Hematopoietic multipotent progenitor cell (in vitro differentiated cells): Measurements from ENCODE around the gene WDR62. TPM values are rescaled to one million over a fixed set of nuclear protein-coding genes. Genes with fewer than 3 reads are reported as not detected.

Source experiments
- DNase-seq, 3 donors: peaks; one replicate each; pipeline ENCODE4 v3.0.0-alpha.2; 2011 to 2015; ENCODE audit warnings: low read depth in 2 of 3, low spot score in 2 of 3
- total RNA-seq: library from RNA; depleted of rRNA; stranded (reverse); fragments of >200 nt; gene quantifications from one replicate; pipeline ENCODE4 v1.2.3, GENCODE V29; 2012

Gene WDR62
- total RNA-seq, 1 donor = 5.9 TPM

- no peak for DNase-seq
Measured at GRCh38 chr19:36073121-36073876, 18.6 kb downstream of the WDR62 start.

- DNase-seq = no peak
Measured at GRCh38 chr19:36079389-36079945, 24.8 kb downstream of the WDR62 start.

GRCh38 chr19:36081385-36081784 is 26.7 kb downstream of the WDR62 start:
- no peak for DNase-seq

GRCh38 chr19:36081894-36082293 is 27.2 kb downstream of the WDR62 start:
- no peak for DNase-seq

- DNase-seq = no peak
Measured at GRCh38 chr19:36082916-36083315, 28.2 kb downstream of the WDR62 start.

GRCh38 chr19:36084231-36085009 is 29.7 kb downstream of the WDR62 start:
- no peak for DNase-seq

- DNase-seq = no peak
Measured at GRCh38 chr19:36086326-36086725, 31.6 kb downstream of the WDR62 start.

- DNase-seq = no peak
Measured at GRCh38 chr19:36089847-36090246, 35.1 kb downstream of the WDR62 start.

GRCh38 chr19:36090910-36091695 is 36.4 kb downstream of the WDR62 start:
- DNase-seq = no peak

- DNase-seq = no peak
Measured at GRCh38 chr19:36092566-36092965, 37.9 kb downstream of the WDR62 start.

GRCh38 chr19:36093146-36093662 is 38.5 kb downstream of the WDR62 start:
- DNase-seq = no peak

- no peak for DNase-seq
Measured at GRCh38 chr19:36093687-36094086, 39.0 kb downstream of the WDR62 start.

GRCh38 chr19:36097036-36097435 is 42.3 kb downstream of the WDR62 start:
- DNase-seq = no peak

GRCh38 chr19:36099166-36099785 is 44.6 kb downstream of the WDR62 start:
- no peak for DNase-seq

GRCh38 chr19:36100476-36100875 is 45.8 kb downstream of the WDR62 start:
- DNase-seq = peak in 1 of 3 donors; percentile 13

- no peak for DNase-seq
Measured at GRCh38 chr19:36101550-36102327, 47.0 kb downstream of the WDR62 start.

- no peak for DNase-seq
Measured at GRCh38 chr19:36103040-36103626, 48.4 kb downstream of the WDR62 start.

- DNase-seq = no peak
Measured at GRCh38 chr19:36103842-36104552, 49.3 kb downstream of the WDR62 start.
